Activated CD4-positive, alpha-beta T cell treated with anti-CD3 and anti-CD28 coated beads for 24 hours (primary cell): ENCODE measurements around the gene NDUFS7.

ENCODE experiments used
- DNase-seq, 2 donors: peaks; one replicate each; pipeline ENCODE4 v3.0.0-alpha.2; 2020; ENCODE audit warnings: low read depth in 2 of 2

The NDUFS7 gene

DNA sequence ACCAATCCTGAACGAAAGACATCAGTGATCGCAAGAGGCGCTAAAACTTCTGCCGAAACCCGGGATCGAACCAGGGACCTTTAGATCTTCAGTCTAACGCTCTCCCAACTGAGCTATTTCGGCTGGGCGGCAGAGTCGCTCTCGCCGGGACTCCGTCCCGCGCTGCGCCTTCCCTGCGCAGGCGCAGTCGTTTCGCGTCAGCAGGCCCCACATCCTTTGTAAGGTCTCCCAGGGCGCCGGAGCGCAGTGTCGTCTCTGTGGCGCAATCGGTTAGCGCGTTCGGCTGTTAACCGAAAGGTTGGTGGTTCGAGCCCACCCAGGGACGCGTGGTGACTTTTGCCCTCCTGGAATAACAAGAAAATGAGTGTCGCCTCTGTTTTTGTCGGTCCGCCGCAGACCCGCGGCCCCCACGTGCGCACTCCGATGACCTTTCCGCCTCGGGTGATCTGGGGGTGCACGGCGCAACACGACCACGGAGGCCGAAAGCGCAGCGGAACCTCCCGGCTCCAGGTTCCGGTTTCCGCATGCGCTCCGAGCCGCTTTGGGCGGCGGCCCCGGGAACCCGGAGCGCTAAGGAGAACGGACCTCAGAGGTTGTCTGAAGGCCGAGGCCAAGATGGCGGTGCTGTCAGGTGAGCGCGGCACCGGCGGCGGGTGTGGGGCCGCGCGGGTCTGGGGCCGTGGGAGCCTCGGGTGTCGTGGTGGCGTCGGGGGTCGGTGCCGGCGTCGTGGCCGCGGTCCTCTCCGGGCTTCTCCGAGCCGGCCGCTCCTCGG is at the start of gene NDUFS7:
TSS of gene NDUFS7 (plus strand) at position 596 of the 773 bp plus-strand sequence. CDS start at position 616, 20 bp downstream.
- peak; percentile 90 for DNase-seq

DNA sequence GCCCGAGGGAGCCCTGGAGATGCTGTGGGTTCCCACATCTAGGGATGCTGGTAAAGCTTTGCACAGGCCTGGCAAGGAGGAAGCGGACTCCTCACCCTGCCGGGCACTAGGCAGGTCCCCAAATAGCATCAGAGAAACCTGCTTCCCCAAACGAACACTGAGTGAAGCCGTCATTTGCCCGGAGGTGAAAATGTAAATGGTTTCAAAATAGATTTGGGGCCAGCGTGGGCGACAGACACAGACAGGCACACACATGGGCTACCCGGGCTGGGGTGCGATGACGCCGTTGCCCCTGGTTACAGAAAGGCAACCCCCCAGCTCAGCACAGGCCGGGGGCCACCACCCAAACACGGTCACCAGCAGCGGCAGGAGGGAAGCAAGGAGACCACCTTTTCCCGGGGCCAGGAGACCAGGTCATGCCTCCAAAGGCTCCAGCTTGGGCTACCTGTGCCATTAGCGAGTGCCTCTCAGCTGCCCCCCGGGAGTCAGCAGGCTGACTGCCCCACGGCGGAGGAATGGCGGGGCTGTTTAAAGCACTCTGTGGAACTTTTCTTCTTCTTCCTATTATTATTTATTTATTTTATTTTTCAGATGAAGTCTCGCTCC is 47.5 kb upstream of the NDUFS7 start:
- no peak for DNase-seq

DNA sequence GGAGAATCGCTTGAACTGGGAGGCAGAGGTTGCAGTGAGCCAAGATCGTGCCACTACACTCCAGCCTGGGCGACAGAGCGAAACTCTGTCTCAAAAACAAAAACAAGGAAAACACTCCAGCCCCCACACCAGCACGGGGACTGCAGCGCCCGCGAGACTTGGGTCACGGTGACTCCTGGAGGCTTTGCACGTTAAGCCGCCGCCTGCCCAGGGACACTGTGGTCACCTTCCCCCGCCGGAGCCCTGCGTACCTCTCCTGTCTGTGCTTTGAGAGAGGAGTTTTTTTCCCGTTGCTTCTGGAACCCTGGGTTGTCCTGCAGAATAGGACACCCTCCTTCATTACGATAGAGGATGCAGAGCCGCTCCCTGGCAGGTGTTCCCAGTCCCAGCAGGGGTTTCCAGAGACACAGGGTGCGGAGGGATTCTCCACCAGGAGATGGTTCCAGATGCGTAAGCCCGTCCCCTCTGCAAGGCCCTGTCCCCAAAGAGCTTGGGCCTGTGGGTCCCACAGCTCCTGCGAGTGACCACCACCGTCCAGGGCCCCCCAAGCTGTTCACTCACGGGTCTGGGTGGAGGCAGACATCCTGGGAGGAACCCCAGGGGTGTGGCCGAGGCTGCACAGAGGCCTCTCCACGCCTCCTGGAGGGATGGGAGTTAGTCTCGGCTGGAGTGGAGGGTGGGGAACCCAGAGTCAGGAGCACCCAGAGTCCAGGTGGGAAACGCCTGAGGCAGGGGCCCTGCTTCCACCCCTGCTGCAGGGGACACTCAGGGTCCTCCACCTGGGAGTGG is 42.8 kb upstream of the NDUFS7 start:
- DNase-seq = no peak

DNA sequence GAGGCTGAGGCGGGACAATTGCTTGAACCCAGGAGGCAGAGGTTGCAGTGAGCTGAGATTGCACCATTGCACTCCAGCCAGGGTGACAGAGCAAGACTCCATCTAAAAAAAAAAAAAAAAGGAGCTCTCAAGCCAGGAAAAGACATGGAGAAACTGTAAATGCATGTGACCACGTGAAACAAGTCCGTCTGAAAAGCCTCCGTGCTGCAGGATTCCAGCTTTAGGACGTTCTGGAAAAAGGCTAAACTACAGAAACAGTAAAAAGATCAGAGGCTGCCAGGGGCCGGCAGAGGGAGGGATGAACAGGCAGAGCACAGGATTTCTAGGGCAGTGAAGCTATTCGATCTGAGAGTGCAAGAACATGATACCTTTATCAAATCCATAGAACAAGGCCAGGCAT is 40.7 kb upstream of the NDUFS7 start:
- DNase-seq = no peak

DNA sequence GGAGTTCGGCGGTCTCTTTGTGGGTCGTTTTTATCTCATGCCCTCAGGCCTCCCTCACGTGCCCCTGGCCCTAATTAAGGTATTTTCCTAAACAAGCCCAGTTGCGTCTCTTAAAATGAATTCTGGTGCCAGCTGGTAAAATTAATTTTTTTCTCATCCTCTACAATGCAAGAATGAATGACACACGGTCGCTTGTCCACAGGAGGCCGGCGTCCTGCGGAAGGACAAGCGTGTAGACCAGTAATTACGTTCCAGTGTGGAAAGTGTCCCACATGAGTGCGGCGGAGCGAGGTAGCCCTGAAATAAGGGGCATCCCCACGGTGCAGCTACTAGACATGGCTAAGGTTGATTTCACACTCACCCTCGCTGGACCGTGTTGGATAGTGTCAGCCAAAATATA is 34.5 kb upstream of the NDUFS7 start:
- DNase-seq = no peak

DNA sequence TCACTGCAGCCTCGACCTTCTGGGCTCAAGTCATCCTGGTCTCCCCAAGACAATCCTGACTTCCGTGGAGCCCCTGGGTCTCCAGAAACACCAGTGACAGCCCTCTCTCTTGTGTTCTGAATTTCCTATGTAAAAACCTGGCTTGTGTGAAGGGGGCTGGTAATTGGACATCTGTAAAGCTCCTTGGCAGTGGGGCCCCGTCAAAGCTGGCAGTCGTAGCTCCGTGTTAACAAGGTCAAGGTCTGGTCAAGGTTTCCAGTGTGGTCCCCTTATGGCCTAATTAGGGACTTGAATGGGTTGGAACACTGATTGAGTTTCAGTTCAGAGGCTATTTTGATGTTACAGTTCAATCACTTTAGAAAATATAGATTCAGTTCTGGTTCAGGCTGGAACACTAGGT is 32.8 kb upstream of the NDUFS7 start:
- no peak for DNase-seq

DNA sequence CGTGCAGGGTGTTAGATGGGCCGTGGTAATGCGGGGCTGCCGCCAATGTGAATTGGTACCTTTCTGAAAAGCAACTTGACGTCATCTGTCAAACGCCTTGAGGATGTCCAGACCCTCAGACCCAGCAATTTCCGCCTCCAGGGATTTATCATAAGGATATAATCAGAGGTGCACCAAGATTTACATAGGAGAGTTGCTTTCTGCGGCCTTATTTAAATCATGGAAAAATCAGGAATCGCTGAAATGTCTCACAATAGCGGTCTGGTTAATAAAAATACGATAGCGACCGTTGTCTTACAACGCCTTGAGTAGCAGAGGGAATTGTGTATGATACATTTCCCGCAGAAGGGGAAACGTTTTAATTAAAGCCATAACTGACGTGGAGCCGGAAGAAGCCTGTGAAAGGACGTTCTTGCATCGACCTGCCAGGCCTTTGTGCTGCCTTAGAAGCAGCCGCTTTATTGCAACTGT is 32.3 kb upstream of the NDUFS7 start:
- DNase-seq = no peak

DNA sequence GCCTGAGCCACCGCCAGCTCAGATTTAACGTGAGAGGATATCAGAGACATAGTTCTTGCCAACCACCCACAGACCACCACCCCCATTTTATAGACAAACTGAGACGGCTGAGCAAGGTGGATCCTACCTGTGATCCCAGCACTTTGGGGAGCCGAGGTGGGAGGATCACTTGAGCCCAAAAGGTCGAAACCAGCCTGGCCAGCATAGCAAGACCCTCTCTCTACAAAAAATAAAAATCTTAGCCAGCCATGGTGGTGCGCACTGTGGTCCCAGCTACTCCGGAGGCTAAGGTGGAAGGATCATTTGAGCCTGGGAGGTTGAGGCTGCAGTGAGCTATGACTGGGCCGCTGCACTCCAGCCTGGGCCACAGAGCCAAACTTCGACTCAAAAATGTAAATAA is 30.6 kb upstream of the NDUFS7 start:
- DNase-seq = no peak

DNA sequence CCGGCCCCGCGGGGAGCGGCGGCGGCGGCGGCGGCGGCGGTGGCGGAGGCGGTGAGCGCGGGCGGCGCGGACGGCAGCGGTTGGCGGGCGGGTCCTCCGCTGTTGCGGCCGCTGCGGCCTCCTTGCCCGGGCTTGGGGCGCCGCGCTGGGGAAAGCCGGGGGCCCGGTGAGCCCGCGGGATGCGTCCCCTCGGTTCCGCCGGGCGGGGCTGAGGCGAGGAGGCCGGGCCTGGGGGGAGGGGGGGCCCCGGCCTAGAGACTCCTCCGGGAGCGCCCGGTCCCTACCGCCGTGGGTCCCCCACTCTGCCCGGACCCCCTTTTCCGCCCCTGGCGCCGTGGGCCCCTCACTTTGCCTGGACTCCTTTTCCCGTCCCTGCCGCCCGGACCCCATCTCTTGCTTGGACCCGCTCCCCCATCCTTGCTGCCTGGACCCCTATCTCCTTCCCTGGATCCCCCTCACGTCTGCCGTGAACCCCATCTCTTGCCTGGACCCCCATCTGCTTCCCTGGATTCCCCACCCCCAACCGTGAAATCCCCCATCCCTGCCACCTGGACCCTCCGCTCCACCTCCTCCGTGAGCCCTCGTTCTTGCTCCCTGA is 28.6 kb upstream of the NDUFS7 start:
- peak; percentile 14 to 28 for DNase-seq

DNA sequence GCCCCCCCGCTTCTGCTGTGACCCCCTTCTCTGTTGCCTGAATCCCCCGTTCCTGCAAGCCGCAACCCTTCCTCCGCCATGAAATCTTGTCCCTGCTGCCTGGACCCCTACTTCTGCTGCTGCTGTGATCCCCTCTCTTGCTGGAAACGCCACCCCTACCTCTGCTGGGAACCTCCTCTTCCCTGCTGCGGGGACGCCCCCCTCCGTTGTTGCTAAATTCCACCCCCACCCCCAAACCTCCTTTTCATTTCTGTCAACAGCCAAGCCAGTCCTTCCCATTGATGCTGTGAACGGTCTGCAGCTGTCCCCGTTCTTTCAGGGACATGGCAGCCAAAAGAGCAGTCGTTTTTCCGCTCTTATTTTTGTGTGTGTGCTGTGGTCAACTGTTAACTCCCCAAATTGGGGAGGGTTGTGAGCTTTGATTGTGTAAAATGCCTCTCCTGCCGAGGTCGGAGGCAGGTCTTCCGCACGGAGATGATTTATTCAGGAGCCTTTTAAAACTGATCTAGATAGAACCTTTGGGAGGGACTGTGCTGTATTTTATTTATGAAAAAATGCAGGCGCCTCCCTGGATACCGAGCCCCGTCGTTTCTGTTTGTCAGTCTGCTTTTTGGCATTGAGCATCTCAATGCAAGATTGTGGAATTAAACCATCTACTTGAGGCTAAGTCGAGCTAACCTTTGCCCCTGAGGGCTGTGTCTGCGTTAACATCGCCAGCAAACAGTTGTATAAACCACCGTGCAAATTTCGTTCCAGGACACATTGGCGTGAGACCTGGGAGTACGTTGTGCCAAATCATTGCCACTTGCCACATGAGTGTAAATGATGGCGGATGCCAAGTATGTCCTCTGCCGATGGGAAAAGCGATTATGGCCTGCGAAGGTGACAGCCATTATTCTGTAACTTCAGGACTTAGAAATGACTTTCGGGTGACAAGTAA is 27.9 kb upstream of the NDUFS7 start:
- no peak for DNase-seq

DNA sequence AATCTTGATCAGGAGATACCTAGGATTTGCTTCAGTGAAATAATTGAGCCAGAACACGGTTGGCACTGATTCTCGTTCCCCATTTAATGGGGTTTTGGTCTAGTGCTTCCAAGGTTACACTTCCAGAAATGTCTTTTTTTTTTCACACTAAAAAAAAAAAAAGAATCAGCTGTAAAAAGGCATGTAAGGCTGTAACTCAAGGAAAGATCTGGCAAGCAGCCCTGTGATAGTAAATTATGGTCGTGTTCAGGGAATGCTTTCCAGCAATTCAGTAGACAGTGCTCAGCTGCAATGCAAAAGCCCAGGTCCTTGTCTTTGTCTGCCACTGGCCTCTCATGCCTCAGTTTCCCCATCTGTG is 27.2 kb upstream of the NDUFS7 start:
- no peak for DNase-seq

DNA sequence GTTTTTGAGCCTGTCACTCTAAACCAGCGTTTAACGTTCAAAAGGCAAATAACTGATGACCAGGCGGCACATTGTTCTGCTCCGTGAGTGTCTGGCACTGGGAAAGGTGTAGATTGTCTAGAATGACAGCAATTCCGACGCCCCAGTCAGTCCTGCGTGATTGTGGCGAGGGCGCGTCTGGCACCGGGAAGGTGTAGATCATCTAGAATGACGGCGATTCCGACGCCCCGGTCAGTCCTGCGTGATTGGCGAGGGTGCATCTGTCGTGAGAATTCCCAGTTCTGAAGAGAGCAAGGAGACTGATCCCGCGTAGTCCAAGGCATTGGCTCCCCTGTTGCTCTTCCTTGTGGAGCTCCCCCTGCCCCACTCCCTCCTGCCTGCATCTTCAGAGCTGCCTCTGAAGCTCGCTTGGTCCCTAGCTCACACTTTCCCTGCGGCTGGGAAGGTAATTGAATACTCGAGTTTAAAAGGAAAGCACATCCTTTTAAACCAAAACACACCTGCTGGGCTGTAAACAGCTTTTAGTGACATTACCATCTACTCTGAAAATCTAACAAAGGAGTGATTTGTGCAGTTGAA is 26.1 kb upstream of the NDUFS7 start:
- no peak for DNase-seq

DNA sequence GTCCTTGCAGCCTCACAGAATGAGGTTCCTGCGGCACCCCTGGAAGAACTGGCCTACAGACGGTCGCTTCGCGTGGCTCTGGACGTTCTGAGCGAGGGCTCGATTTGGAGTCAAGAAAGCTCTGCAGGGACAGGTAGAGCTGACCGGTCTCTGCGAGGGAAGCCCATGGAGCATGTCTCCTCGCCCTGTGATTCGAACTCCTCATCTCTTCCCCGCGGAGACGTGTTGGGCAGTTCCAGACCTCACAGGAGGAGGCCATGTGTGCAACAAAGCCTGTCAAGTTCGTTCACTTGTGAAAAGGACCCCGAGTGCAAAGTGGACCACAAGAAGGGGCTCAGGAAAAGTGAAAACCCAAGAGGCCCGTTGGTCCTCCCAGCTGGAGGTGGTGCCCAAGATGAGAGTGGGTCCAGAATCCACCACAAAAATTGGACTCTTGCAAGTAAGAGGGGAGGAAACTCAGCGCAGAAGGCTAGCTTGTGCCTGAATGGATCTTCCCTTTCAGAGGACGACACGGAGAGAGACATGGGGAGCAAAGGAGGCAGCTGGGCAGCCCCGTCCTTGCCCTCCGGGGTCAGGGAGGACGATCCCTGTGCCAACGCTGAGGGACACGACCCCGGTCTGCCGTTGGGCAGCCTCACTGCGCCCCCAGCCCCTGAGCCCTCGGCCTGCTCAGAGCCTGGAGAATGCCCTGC is 23.4 kb upstream of the NDUFS7 start:
- no peak for DNase-seq

DNA sequence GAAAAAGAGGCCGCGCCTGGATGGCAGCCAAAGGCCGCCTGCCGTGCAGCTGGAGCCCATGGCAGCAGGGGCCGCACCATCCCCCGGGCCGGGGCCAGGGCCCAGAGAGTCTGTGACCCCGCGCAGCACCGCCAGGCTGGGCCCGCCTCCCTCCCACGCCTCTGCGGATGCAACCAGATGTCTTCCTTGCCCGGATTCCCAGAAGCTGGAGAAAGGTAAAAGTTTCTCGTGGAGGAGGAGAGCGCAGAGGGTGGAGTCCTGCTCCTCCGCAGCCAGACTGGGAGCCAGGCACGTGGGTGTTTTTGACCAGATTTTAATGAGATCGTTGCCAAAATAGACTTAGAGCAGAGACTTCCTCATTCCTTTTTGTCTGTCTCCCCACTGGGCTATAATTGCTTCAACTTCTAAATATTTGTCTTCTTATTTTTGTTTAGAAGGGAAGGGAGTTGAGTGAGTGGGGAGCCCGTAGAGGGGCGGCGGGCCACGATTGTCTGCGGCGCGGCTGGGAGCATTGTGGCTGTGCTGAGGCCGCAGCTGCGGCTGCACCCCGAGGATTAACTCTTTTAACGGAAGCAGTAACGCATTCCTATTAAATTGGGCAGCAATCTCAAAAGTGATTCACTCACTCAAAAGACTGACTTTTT is 22.8 kb upstream of the NDUFS7 start:
- no peak for DNase-seq

DNA sequence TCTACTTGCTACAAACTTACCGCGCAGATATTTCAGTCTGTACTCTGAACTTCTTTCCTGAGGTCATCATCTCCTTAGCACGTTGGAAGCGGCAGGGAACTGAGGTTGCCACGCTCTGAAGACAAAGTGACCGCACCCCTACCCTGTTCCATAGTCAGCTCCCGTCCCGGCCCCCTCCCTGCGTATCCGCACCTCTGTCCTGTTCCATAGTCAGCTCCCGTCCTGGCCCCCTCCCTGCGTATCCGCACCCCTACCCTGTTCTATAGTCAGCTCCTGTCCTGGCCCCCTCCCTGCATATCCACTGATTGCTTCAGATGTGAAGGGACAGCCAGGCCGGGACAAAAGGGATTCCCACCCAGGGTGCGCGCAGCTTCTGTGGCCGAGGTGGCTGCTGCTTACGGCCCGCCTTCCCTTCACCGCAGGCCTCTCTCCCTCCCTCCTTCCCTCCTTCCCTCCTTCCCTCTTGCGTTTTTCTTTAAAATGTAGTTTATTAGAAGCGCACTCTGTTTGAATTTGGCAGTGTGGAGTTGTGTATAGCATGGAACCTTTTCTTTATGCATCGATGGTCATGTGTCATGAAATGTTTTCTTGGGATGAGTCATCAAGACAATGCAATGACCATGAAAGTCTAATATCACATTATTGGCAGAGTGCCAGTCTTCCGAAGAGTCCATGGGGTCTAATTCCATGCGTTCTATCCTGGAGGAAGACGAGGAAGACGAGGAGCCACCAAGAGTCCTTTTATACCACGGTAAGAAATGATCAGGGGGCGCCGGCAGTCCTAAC is 21.9 kb upstream of the NDUFS7 start:
- DNase-seq = no peak

DNA sequence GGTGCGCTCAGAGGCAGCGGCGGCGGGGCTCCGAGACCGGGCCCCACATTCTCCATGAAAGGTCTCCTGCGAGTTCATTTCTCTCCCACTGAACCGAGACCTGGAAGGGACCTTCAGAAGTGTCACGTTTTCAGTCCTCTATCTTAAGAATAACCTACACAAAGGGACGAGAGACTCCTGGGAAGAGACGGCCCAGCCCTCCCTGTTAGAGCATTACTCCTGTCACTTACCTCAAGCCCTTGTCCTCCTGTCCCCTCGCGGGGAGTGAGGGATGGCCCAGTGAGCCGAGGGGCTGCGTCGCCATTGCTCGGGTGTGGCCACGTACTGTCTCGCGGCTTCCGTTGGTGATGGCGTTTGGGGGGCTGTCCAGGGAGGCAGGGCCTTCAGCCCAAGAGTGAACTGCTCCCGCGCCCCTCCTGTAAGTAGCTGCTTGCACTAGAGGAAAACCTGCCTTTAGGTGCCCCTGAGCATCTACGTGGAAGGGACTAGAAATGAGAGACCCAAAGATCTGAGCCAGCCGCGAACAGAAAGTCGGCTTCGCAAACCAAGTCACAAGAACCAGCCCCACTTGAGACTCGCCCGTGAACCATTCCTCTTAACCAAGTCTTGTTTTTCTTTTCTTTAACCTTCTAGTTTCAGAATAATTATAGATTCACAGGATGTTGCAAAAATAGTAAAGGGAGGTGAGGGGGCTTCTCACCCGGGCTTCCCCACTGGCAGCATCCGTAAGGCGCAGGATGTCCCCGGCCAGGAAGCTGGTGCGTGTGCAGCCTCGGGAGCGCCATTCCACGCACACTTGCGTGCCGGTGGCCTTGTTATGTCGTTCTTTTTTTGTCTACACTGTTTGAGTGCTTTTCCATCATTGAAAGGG is 21.1 kb upstream of the NDUFS7 start:
- no peak for DNase-seq

DNA sequence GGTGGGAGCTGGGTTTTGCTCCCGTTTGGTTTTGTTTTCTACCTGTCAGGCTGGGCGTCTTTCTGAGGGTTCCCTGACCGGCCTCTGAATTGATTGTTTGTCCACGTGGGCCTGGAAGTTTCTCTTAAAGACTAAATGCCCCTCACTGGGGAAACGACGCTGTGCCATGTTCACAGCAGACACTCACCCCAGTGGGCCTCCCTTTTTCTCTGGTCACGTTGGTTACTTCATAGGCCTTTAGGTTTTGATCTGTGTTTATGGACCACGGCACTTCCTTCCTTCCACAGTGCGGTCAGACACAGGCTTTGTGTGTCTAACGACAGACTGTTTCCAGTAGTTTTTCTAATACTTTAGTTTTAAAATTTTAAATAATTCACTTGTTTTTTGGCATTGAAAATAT is 20.1 kb upstream of the NDUFS7 start:
- DNase-seq = no peak
